ENCODE results near the gene PRKCE. TPM values are rescaled to one million over a fixed set of nuclear protein-coding genes. Genes with fewer than 3 reads are reported as not detected.

The PRKCE gene
- total and polyA plus RNA-seq, 2 donors (not counting 1 experiment from before 2014, with no cell fraction given): 23.6 to 271 TPM

GRCh38 chr2:46064396-46064795, 412.9 kb downstream of the PRKCE start:
- H3K27ac Mint-ChIP-seq: no peak overlapping the region
- ChIA-PET CTCF (interaction anchor here (0.9 to 1.5 kb wide), 3 partner anchors 10 to 301 kb away, joined by 3 to 4 read pairs (median 3); partner anchors contain the start of gene EPAS1), POLR2A (no interaction called here)
- H3K4me3 Mint-ChIP-seq: no peak overlapping the region
- WGBS (ENCODE audit: insufficient coverage): no CpG with 5 or more reads among the region's 1 CpG
- H3K4me3 ChIP-seq (ENCODE audit: control extremely low read depth in 1 of 5, extremely low read depth in 1 of 5, insufficient read depth in 1 of 5, low read depth in 2 of 5, low read length in 4 of 5): no peak overlapping the region
- H4K20me1 ChIP-seq (ENCODE audit: control insufficient read depth, insufficient read depth, low read length, poor library complexity, severe bottlenecking): no peaks in the 10 kb centered on the region
- no peaks in the 10 kb centered on the region for H3K9me3 ChIP-seq (ENCODE audit: control extremely low read depth in 1 of 3, control insufficient read depth in 2 of 3, insufficient read depth in 1 of 3, low read length in 2 of 3)
- H3K36me3 ChIP-seq (replicated peaks in 1 of 2; ENCODE audit: control extremely low read depth in 1 of 2, control insufficient read depth in 1 of 2, extremely low read depth in 1 of 2, insufficient read depth in 2 of 2, low read length in 1 of 2): peaks cover 2 to 5% of the 10 kb centered on the region in 2 experiments
- H3K27me3 Mint-ChIP-seq: no peaks in the 10 kb centered on the region
- no peaks in the 10 kb centered on the region for H3K9me3 Mint-ChIP-seq (ENCODE audit: insufficient read depth)
- no peak overlapping the region for H3K4me2 ChIP-seq (replicated peaks; ENCODE audit: low read depth, low read length, poor library complexity, severe bottlenecking)
- no peaks in the 10 kb centered on the region for H3K27me3 ChIP-seq (replicated peaks in 1 of 4; ENCODE audit: control extremely low read depth in 1 of 4, control insufficient read depth in 3 of 4, insufficient read depth in 4 of 4, low read length in 3 of 4)
- no peak for TF ChIP-seq EZH2 (IDR thresholded peaks at IDR 0.05; ENCODE audit: borderline replicate concordance, insufficient read depth, low read depth, low read length, poor library complexity, severe bottlenecking)
- no peak for TF ChIP-seq CTCF (IDR thresholded peaks at IDR 0.05)
- intact Hi-C loops (cut with micrococcal nuclease): loop anchor here (5.0 kb wide), 1 partner anchor 823 kb away; no protein-coding TSS in a partner anchor
- no peaks in the 10 kb centered on the region for H3K4me1 Mint-ChIP-seq
- H3K9ac ChIP-seq (ENCODE audit: low read length): no peak overlapping the region
- no peak overlapping the region for H3K27ac ChIP-seq (ENCODE audit: low read length in 2 of 2)
- no peak overlapping the region for H2AFZ ChIP-seq (ENCODE audit: insufficient read depth, low read depth, low read length, poor library complexity, severe bottlenecking)
- no peak for DNase-seq
- ATAC-seq (ENCODE audit: low read depth): no peak
- no peaks in the 10 kb centered on the region for H3K79me2 ChIP-seq (ENCODE audit: control insufficient read depth, insufficient read depth, low read length)
- H3K4me1 ChIP-seq (ENCODE audit: control insufficient read depth in 2 of 2, insufficient read depth in 2 of 2, low read length in 2 of 2): no peaks in the 10 kb centered on the region

- no peak overlapping the region for H3K9ac ChIP-seq (ENCODE audit: low read length)
- H4K20me1 ChIP-seq (ENCODE audit: control insufficient read depth, insufficient read depth, low read length, poor library complexity, severe bottlenecking): no peaks in the 10 kb centered on the region
- H3K9me3 ChIP-seq (ENCODE audit: control extremely low read depth in 1 of 3, control insufficient read depth in 2 of 3, insufficient read depth in 1 of 3, low read length in 2 of 3): no peaks in the 10 kb centered on the region
- H3K79me2 ChIP-seq (ENCODE audit: control insufficient read depth, insufficient read depth, low read length): no peaks in the 10 kb centered on the region
- H3K27ac ChIP-seq (ENCODE audit: low read length in 2 of 2): no peak overlapping the region
- H3K4me3 ChIP-seq (ENCODE audit: control extremely low read depth in 1 of 5, extremely low read depth in 1 of 5, insufficient read depth in 1 of 5, low read depth in 2 of 5, low read length in 4 of 5): no peak overlapping the region
- DNase-seq (no peak), ATAC-seq (ENCODE audit: low read depth) (no peak)
- Mint-ChIP-seq H3K27me3 (no peaks in the 10 kb centered on the region), H3K27ac (no peak overlapping the region), H3K4me1 (no peaks in the 10 kb centered on the region), H3K4me3 (no peak overlapping the region), H3K9me3 (ENCODE audit: insufficient read depth) (no peaks in the 10 kb centered on the region)
- ChIA-PET CTCF (interaction anchor here (1.0 kb wide), 1 partner anchor 9 kb away, joined by 3 read pairs; no protein-coding TSS in a partner anchor), POLR2A (no interaction called here)
- no CpG with 5 or more reads among the region's 4 CpGs for WGBS (ENCODE audit: insufficient coverage)
- no peaks in the 10 kb centered on the region for H3K27me3 ChIP-seq (replicated peaks in 1 of 4; ENCODE audit: control extremely low read depth in 1 of 4, control insufficient read depth in 3 of 4, insufficient read depth in 4 of 4, low read length in 3 of 4)
- intact Hi-C loops (cut with micrococcal nuclease): no loop called here
- no peaks in the 10 kb centered on the region for H3K4me1 ChIP-seq (ENCODE audit: control insufficient read depth in 2 of 2, insufficient read depth in 2 of 2, low read length in 2 of 2)
- peaks cover 2 to 5% of the 10 kb centered on the region in 2 experiments for H3K36me3 ChIP-seq (replicated peaks in 1 of 2; ENCODE audit: control extremely low read depth in 1 of 2, control insufficient read depth in 1 of 2, extremely low read depth in 1 of 2, insufficient read depth in 2 of 2, low read length in 1 of 2)
- no peak overlapping the region for H2AFZ ChIP-seq (ENCODE audit: insufficient read depth, low read depth, low read length, poor library complexity, severe bottlenecking)
- TF ChIP-seq CTCF (IDR thresholded peaks at IDR 0.05): no peak
- no peak for TF ChIP-seq EZH2 (IDR thresholded peaks at IDR 0.05; ENCODE audit: borderline replicate concordance, insufficient read depth, low read depth, low read length, poor library complexity, severe bottlenecking)
- H3K4me2 ChIP-seq (replicated peaks; ENCODE audit: low read depth, low read length, poor library complexity, severe bottlenecking): no peak overlapping the region
These were observed 413.7 kb downstream of the PRKCE start for GRCh38 chr2:46065152-46065551.
